ENCODE data around the gene KRTCAP3. TPM values are rescaled to one million over a fixed set of nuclear protein-coding genes. Genes with fewer than 3 reads are reported as not detected.

KRTCAP3 gene
- total RNA-seq, 6 experiments from 2014 or later = 3.2 to 8.0 (median 4.6) TPM

DNA sequence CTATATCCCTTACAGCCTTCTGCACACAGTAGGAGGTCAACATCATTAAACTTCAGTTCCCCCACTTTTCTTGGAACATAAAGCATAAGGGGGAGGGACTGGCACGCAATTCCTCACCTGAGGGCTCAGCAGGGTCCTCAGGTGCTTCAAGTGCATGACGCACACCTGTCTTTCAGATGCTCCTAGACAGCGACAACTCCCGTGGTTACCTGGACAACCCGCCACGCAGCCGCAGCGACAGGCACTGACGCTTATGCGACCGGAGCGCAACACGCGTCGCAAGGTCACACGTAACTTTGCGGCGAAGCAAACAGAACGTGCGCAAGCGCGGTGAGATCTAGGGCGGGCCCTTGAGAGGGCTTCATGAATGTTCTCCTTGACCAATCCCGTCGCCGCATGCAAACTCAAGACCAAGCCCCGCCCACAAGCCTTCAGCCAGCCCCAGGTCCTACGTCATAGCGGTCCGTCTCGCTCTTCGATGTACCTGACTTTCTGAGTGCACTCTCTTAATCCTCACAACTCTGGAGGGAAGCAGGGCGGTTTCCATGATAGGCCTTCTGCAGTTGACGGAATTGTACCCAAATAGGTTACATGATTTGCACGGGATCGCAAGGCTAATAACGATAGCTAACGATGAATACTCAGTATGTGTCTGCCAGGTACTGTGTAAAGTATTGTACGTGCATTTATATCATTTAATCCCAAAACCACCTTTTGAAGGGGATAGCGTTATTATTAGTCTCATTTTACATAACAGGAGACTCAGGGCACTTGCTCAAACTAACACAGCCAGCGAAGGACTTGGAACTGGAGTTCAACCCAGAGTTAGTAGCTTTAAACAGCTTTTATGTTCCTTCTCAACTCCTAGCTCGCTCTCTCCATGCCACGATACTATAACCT, 47.6 kb downstream of the KRTCAP3 start, which contains the start of gene IFT172:
IFT172 (minus strand) TSS at position 246 of the 900 bp plus-strand sequence; CDS start at position 156, 90 bp downstream.
- peak within 1 kb of the TSS; percentile 41 to 48 (median 44) for H3K4me3 ChIP-seq
- no peaks in the 10 kb centered on the region for H3K9me3 ChIP-seq
- peaks cover 0 to 20% (median 8%) of the 10 kb centered on the region in 4 donors for H3K4me1 ChIP-seq
- ATAC-seq (peak; percentile 88 to 94 (median 93)), DNase-seq (peak; percentile 99 to 100 (median 100))
- peak; percentile 82 for TF ChIP-seq POLR2A (IDR thresholded peaks at IDR 0.05)
- TF ChIP-seq, protein P1, sequence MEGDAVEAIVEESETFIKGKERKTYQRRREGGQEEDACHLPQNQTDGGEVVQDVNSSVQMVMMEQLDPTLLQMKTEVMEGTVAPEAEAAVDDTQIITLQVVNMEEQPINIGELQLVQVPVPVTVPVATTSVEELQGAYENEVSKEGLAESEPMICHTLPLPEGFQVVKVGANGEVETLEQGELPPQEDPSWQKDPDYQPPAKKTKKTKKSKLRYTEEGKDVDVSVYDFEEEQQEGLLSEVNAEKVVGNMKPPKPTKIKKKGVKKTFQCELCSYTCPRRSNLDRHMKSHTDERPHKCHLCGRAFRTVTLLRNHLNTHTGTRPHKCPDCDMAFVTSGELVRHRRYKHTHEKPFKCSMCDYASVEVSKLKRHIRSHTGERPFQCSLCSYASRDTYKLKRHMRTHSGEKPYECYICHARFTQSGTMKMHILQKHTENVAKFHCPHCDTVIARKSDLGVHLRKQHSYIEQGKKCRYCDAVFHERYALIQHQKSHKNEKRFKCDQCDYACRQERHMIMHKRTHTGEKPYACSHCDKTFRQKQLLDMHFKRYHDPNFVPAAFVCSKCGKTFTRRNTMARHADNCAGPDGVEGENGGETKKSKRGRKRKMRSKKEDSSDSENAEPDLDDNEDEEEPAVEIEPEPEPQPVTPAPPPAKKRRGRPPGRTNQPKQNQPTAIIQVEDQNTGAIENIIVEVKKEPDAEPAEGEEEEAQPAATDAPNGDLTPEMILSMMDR (IDR thresholded peaks at IDR 0.05) = no peak
- 13% methylated on average over 19 of the region's 43 CpGs for WGBS (ENCODE audit: insufficient coverage, low coverage, low lambda C conversion rate, missing lambda C conversion rate)
- peaks cover 0 to 7% (median 0%) of the 10 kb centered on the region in 4 donors for H3K36me3 ChIP-seq
- no peaks in the 10 kb centered on the region for H3K27me3 ChIP-seq
- peak within 1 kb of the TSS; percentile 46 to 93 (median 88) for H3K27ac ChIP-seq
- intact Hi-C loops (cut with DNase I) = no loop called here

DNA sequence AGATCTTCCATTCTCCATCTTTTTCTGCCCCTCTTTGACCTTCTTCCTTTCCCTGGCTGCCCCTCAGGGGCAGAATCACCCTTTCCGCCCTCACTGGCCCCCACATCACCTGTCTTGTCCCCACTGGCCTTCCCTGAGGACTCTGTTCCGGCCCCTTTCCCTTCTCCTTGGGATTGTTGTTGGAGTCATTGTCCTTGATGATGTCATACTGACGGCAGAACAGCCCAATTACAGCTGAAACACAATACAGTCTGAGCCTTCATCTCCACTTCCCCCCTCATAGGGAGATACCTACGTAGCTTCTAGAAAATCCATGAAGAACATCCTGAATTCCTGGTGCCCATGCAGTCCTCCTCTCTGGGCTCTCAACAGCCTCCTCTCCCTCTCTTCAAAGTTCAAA, 50.4 kb downstream of the KRTCAP3 start:
- no peak overlapping the region for H3K27ac ChIP-seq
- no peaks in the 10 kb centered on the region for H3K9me3 ChIP-seq
- no peak for ATAC-seq
- TF ChIP-seq, protein P1 (IDR thresholded peaks at IDR 0.05) = no peak
- no peak for TF ChIP-seq POLR2A (IDR thresholded peaks at IDR 0.05)
- H3K27me3 ChIP-seq = no peaks in the 10 kb centered on the region
- H3K36me3 ChIP-seq = peaks cover 0 to 7% (median 0%) of the 10 kb centered on the region in 4 donors
- H3K4me3 ChIP-seq = no peak overlapping the region
- no peak for DNase-seq
- intact Hi-C loops (cut with DNase I) = no loop called here
- peaks cover 0 to 30% (median 9%) of the 10 kb centered on the region in 4 donors for H3K4me1 ChIP-seq
- WGBS (ENCODE audit: insufficient coverage, low coverage, low lambda C conversion rate, missing lambda C conversion rate) = 93% methylated on average over 3 of the region's 4 CpGs

GRCh38 chr2:27493948-27494283, 51.7 kb downstream of the KRTCAP3 start:
- TF ChIP-seq, protein P1 (IDR thresholded peaks at IDR 0.05) = no peak
- no peak for TF ChIP-seq POLR2A (IDR thresholded peaks at IDR 0.05)
- peak overlapping the region; percentile 81 to 95 (median 92) for H3K27ac ChIP-seq
- peak overlapping the region; percentile 58 to 73 (median 63) for H3K4me3 ChIP-seq
- peaks cover 0 to 7% (median 0%) of the 10 kb centered on the region in 4 donors for H3K36me3 ChIP-seq
- 40% methylated on average over 2 of the region's 13 CpGs for WGBS (ENCODE audit: insufficient coverage, low coverage, low lambda C conversion rate, missing lambda C conversion rate)
- peaks cover 0 to 41% (median 11%) of the 10 kb centered on the region in 4 donors for H3K4me1 ChIP-seq
- DNase-seq = no peak
- H3K9me3 ChIP-seq = no peaks in the 10 kb centered on the region
- intact Hi-C loops (cut with DNase I) = no loop called here
- peak in 1 of 4 donors; percentile 0 for ATAC-seq
- no peaks in the 10 kb centered on the region for H3K27me3 ChIP-seq

Small RNAs within 50 kb of the gene (small RNA-seq; reads per million reads assigned to genes)
- 0 reads per million in 2 experiments for gene RNU6-986P

Other genes with a start within 250 kb of the KRTCAP3 start
- 10 to 100 TPM; 30.7 to 65.8 (median 35.9) TPM for gene ATRAID, start 230.3 kb upstream of the KRTCAP3 start, total RNA-seq
- 100 to 1,000 TPM in 3 of 6 experiments, 10 to 100 TPM in 3; 57.5 to 151 (median 90.3) TPM for gene SLC5A6, start 230.1 kb upstream of the KRTCAP3 start, total RNA-seq
- 10 to 100 TPM; 12.3 to 24.0 (median 16.3) TPM for gene CAD, start 225.0 kb upstream of the KRTCAP3 start, total RNA-seq
- not detected for gene SLC30A3, start 179.3 kb upstream of the KRTCAP3 start, total RNA-seq
- gene DNAJC5G, start 166.9 kb upstream of the KRTCAP3 start, total RNA-seq = not detected
- under 1 TPM in 2 of 6 experiments, not detected in 4; 0.14 to 0.25 TPM for gene TRIM54, start 160.0 kb upstream of the KRTCAP3 start, total RNA-seq
- 1 to 10 TPM in 5 of 6 experiments, under 1 TPM in 1; 0.88 to 4.3 (median 1.6) TPM for gene UCN, start 133.9 kb upstream of the KRTCAP3 start, total RNA-seq
- 10 to 100 TPM; 17.2 to 82.3 (median 30.4) TPM for gene MPV17, start 119.3 kb upstream of the KRTCAP3 start, total RNA-seq
- gene GTF3C2, start 85.6 kb upstream of the KRTCAP3 start, total RNA-seq = 10 to 100 TPM; 13.4 to 20.1 (median 16.8) TPM
- 10 to 100 TPM; 17.6 to 25.0 (median 20.9) TPM for gene EIF2B4, start 72.0 kb upstream of the KRTCAP3 start, total RNA-seq
- gene SNX17, start 71.8 kb upstream of the KRTCAP3 start, total RNA-seq = 10 to 100 TPM; 50.1 to 58.9 (median 54.1) TPM
- 10 to 100 TPM in 2 of 6 experiments, 1 to 10 TPM in 4; 6.0 to 14.7 (median 9.8) TPM for gene ZNF513, start 61.6 kb upstream of the KRTCAP3 start, total RNA-seq
- 10 to 100 TPM; 20.9 to 38.4 (median 24.2) TPM for gene PPM1G, start 32.8 kb upstream of the KRTCAP3 start, total RNA-seq
- 10 to 100 TPM; 37.7 to 49.4 (median 41.5) TPM for gene NRBP1, start 13.8 kb upstream of the KRTCAP3 start, total RNA-seq
- 10 to 100 TPM in 1 of 6 experiments, 1 to 10 TPM in 5; 4.4 to 11.5 (median 6.2) TPM for gene IFT172, start 47.4 kb downstream of the KRTCAP3 start, total RNA-seq
- gene FNDC4, start 52.8 kb downstream of the KRTCAP3 start, total RNA-seq = 100 to 1,000 TPM in 2 of 6 experiments, 10 to 100 TPM in 4; 29.9 to 123 (median 65.1) TPM
- 100 to 1,000 TPM in 4 of 6 experiments, 10 to 100 TPM in 2; 57.9 to 164 (median 115) TPM for gene GCKR, start 54.5 kb downstream of the KRTCAP3 start, total RNA-seq
- 10 to 100 TPM in 1 of 6 experiments, 1 to 10 TPM in 5; 5.5 to 13.4 (median 6.8) TPM for gene ZNF512, start 140.7 kb downstream of the KRTCAP3 start, total RNA-seq
- gene CCDC121, start 186.6 kb downstream of the KRTCAP3 start, total RNA-seq = 1 to 10 TPM in 4 of 6 experiments, under 1 TPM in 2; 0.74 to 2.1 (median 1.5) TPM
- gene GPN1, start 186.7 kb downstream of the KRTCAP3 start, total RNA-seq = 10 to 100 TPM in 4 of 6 experiments, 1 to 10 TPM in 2; 9.4 to 14.6 (median 11.3) TPM
- 10 to 100 TPM; 11.4 to 15.3 (median 13.9) TPM for gene SUPT7L, start 221.2 kb downstream of the KRTCAP3 start, total RNA-seq
- 10 to 100 TPM in 2 of 6 experiments, 1 to 10 TPM in 4; 6.5 to 12.7 (median 8.5) TPM for gene SLC4A1AP, start 221.5 kb downstream of the KRTCAP3 start, total RNA-seq